Osteocyte (in vitro differentiated cells): Measurements from ENCODE around the gene OLFML2A. TPM values are rescaled to one million over a fixed set of nuclear protein-coding genes. Genes with fewer than 3 reads are reported as not detected.

ENCODE experiments used
- DNase-seq: peaks from one replicate; pipeline ENCODE4 v3.0.0; 2021; ENCODE audit warnings: mixed read lengths; ENCODE audit not compliant: unreplicated experiment; ENCODE audit errors: extremely low spot score
- H3K27ac Mint-ChIP-seq: one replicate; pipeline ENCODE4 v1.8.0; 2021; ENCODE audit warnings: mild to moderate bottlenecking, mixed read lengths; ENCODE audit not compliant: unreplicated experiment
- H3K27me3 Mint-ChIP-seq: one replicate; pipeline ENCODE4 v1.8.0; 2021; ENCODE audit warnings: mixed read lengths; ENCODE audit not compliant: unreplicated experiment
- H3K36me3 Mint-ChIP-seq: one replicate; pipeline ENCODE4 v1.8.0; 2021; ENCODE audit warnings: mixed read lengths; ENCODE audit not compliant: unreplicated experiment
- H3K4me1 Mint-ChIP-seq: one replicate; pipeline ENCODE4 v1.8.0; 2021; ENCODE audit warnings: mixed read lengths; ENCODE audit not compliant: unreplicated experiment
- H3K4me3 Mint-ChIP-seq: one replicate; pipeline ENCODE4 v1.8.0; 2021; ENCODE audit warnings: mild to moderate bottlenecking, moderate library complexity, mixed read lengths; ENCODE audit not compliant: unreplicated experiment
- H3K9me3 Mint-ChIP-seq: one replicate; pipeline ENCODE4 v1.8.0; 2021; ENCODE audit warnings: mixed read lengths; ENCODE audit not compliant: unreplicated experiment
- CTCF ChIP-seq: fragments of 200-600 bp; sonication (generic); IDR thresholded peaks from 2 replicates; pipeline ENCODE4 v1.5.0; 2021; ENCODE audit warnings: antibody characterized with exemption, mild to moderate bottlenecking, moderate library complexity
- total RNA-seq: library from RNA; stranded (reverse); gene quantifications from 2 replicates; pipeline ENCODE4 v1.2.1, GENCODE V29; 2021

Gene OLFML2A
- total RNA-seq, 1 donor from 2014 or later: 146 TPM

GRCh38 chr9:124860582-124861341, 83.8 kb downstream of the OLFML2A start:
- Mint-ChIP-seq H3K36me3 (peaks cover 15% of the 10 kb centered on the region), H3K4me3 (peak overlapping the region; percentile 93), H3K27me3 (no peaks in the 10 kb centered on the region), H3K27ac (peak overlapping the region; percentile 93), H3K4me1 (peaks cover 27% of the 10 kb centered on the region), H3K9me3 (no peaks in the 10 kb centered on the region)
- DNase-seq: no peak
- TF ChIP-seq CTCF: no peak

GRCh38 chr9:124861342-124862229, 84.7 kb downstream of the OLFML2A start, which contains the start of the genes ARPC5L and RPL35:
TSS of gene ARPC5L (plus strand) at chr9:124862130. CDS start at chr9:124869291, 7,161 bp downstream.
TSS of gene RPL35 (minus strand) at chr9:124861957. CDS start at chr9:124861912, 45 bp downstream.
- H3K4me3 Mint-ChIP-seq: peak within 1 kb of the TSS; percentile 93
- TF ChIP-seq CTCF: peak; percentile 48
- H3K27ac Mint-ChIP-seq: peak within 1 kb of the TSS; percentile 93
- H3K9me3 Mint-ChIP-seq: no peaks in the 10 kb centered on the region
- H3K36me3 Mint-ChIP-seq: peaks cover 15% of the 10 kb centered on the region
- H3K27me3 Mint-ChIP-seq: no peaks in the 10 kb centered on the region
- H3K4me1 Mint-ChIP-seq: peaks cover 27% of the 10 kb centered on the region
- DNase-seq: peak; percentile 98

GRCh38 chr9:124863371-124863871, 86.5 kb downstream of the OLFML2A start:
- Mint-ChIP-seq H3K9me3 (no peaks in the 10 kb centered on the region), H3K27ac (peak overlapping the region; percentile 14), H3K36me3 (peaks cover 12% of the 10 kb centered on the region), H3K4me1 (peaks cover 35% of the 10 kb centered on the region), H3K4me3 (peak overlapping the region; percentile 40), H3K27me3 (no peaks in the 10 kb centered on the region)
- TF ChIP-seq CTCF: no peak
- DNase-seq: no peak

Other genes with a start within 250 kb of the OLFML2A start
- 0.56 and 0.78 TPM in 2 replicates for gene NR6A1, start 5.8 kb upstream of the OLFML2A start, total RNA-seq
- not detected in 2 replicates for gene WDR38, start 76.3 kb downstream of the OLFML2A start, total RNA-seq
- gene RPL35, start 84.8 kb downstream of the OLFML2A start, total RNA-seq: 885 and 912 TPM in 2 replicates
- 22.5 and 22.8 TPM in 2 replicates for gene ARPC5L, start 85.0 kb downstream of the OLFML2A start, total RNA-seq
- 22.0 and 22.4 TPM in 2 replicates for gene GOLGA1, start 163.9 kb downstream of the OLFML2A start, total RNA-seq